B cell (primary cell): ENCODE data around the gene CTNNBL1.

Experiments used
- EZH2 ChIP-seq: IDR thresholded peaks from 2 replicates; pipeline ENCODE4 v1.6.1; 2012; ENCODE audit warnings: borderline replicate concordance, low read depth, mild to moderate bottlenecking, moderate library complexity, low read length; ENCODE audit not compliant: insufficient read depth, poor library complexity, severe bottlenecking
- TF ChIP-seq, protein P1 (sequence below): fragments of 200-600 bp; IDR thresholded peaks from one replicate; pipeline ENCODE4 v1.8.0; 2022; ENCODE audit warnings: antibody characterized with exemption, mild to moderate bottlenecking

DNA sequence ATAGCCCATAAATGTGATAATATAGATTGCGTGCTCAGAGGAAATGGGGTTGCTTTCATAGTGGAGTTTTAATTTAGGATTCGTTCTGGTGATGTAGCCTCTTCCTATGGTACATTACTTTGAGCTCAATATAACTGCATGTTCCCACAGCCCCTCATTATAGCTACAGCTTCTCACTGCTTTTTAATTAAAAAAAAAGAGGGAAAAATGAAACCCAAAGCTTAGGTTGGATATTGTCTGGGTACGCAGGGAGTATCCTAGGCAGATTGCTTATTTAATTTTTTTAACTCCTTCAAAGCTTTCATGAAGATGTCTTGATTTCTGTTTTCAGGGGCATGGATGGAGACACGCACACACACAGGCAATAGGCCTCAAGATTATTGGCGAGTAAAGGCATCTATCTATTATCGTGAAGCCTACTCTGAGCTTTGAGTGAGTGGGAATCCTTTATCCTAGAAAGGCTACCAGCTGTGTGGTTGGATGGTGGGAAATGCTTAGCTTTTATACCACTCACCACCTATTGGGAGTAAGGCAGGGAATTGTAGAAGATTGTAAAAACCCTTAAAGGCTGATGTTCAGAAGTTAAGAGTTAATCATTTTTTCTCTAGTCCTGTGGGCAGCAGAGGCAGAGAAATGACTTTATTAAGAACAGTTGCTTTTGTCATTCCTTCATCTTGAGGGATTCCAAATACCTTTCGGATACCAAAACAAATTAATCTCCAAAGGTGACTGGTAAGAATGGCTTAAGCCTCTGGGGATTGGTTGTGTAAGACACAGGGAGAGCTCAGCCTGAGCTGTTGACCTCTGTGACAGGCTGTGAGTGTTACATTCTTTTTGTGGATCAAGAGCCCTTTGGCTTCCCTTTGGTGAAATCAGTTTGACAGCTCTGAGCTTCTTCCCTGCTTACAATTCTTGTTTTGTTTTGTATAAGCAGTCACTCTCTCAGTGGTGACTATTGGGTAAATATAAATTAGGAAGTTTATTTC lies 33.4 kb downstream of the CTNNBL1 start:
- TF ChIP-seq EZH2 = no peak
- TF ChIP-seq, protein P1, sequence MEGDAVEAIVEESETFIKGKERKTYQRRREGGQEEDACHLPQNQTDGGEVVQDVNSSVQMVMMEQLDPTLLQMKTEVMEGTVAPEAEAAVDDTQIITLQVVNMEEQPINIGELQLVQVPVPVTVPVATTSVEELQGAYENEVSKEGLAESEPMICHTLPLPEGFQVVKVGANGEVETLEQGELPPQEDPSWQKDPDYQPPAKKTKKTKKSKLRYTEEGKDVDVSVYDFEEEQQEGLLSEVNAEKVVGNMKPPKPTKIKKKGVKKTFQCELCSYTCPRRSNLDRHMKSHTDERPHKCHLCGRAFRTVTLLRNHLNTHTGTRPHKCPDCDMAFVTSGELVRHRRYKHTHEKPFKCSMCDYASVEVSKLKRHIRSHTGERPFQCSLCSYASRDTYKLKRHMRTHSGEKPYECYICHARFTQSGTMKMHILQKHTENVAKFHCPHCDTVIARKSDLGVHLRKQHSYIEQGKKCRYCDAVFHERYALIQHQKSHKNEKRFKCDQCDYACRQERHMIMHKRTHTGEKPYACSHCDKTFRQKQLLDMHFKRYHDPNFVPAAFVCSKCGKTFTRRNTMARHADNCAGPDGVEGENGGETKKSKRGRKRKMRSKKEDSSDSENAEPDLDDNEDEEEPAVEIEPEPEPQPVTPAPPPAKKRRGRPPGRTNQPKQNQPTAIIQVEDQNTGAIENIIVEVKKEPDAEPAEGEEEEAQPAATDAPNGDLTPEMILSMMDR = no peak
